ENCODE measurements around the gene BCL2. TPM values are rescaled to one million over a fixed set of nuclear protein-coding genes. Genes with fewer than 3 reads are reported as not detected.

The BCL2 gene
- total and polyA plus RNA-seq, 9 of the 15 experiments (the other 6 are each of a cell fraction or from before 2014, with no cell fraction given): 0.10 to 1.1 (median 0.65) TPM

GRCh38 chr18:63150942-63151421, 168.6 kb downstream of the BCL2 start (continued):
- no peak for TF ChIP-seq GTF3C2 (IDR thresholded peaks at IDR 0.05; ENCODE audit: borderline replicate concordance, extremely low read depth, insufficient read length)
- TF ChIP-seq SP1 (CRISPR knock-in tag; IDR thresholded peaks at IDR 0.05): no peak
- no peak for TF ChIP-seq SP2 (IDR thresholded peaks at IDR 0.05; ENCODE audit: extremely low read depth, low read depth, low read length, poor library complexity, severe bottlenecking)
- no peak for TF ChIP-seq DACH1 (IDR thresholded peaks at IDR 0.05; ENCODE audit: partially characterized antibody)

GRCh38 chr18:63150326-63150725, 169.2 kb downstream of the BCL2 start:
- DNase-seq (ENCODE audit: extremely low read depth in 1 of 4, low spot score in 3 of 4): no peak
- Histone ChIP-seq H3K9me1 (ENCODE audit: control insufficient read depth, insufficient read depth, low read length) (no peaks in the 10 kb centered on the region), H4K20me1 (replicated peaks; ENCODE audit: control insufficient read depth, insufficient read depth, low read length) (no peaks in the 10 kb centered on the region), H3K4me1 (replicated peaks in 1 of 2; ENCODE audit: control insufficient read depth in 2 of 2, insufficient read depth in 2 of 2, low read length in 2 of 2) (no peaks in the 10 kb centered on the region; a peak in 1 of 5 replicates), H2AFZ (ENCODE audit: low read depth, low read length) (no peak overlapping the region), H3K36me3 (ENCODE audit: control insufficient read depth, insufficient read depth, low read length) (no peaks in the 10 kb centered on the region), H3K27ac (ENCODE audit: extremely low read depth, low read depth, low read length) (no peak overlapping the region), H3K27me3 (ENCODE audit: control insufficient read depth in 2 of 2, insufficient read depth in 2 of 2, low read length in 2 of 2) (peaks cover 10 to 20% of the 10 kb centered on the region in 2 experiments; a peak in 3 of 5 replicates), H3K9ac (ENCODE audit: insufficient read depth in 1 of 2, low read depth in 2 of 2, low read length in 2 of 2) (no peak overlapping the region), H3K4me3 (no peak overlapping the region), H3K4me2 (ENCODE audit: insufficient read depth, low read length) (no peak overlapping the region), H3K79me2 (ENCODE audit: control insufficient read depth, insufficient read depth, low read length) (no peaks in the 10 kb centered on the region), H3K9me3 (replicated peaks; ENCODE audit: control insufficient read depth, insufficient read depth, low read depth, low read length) (no peaks in the 10 kb centered on the region)
- FAIRE-seq: no peak
- ChIA-PET CTCF (ENCODE audit: low intra/inter-chr PET ratio) (no interaction called here), POLR2A (no interaction called here)
- BruUV-seq (replicated peaks): no TSS peak
- intact Hi-C loops (cut with micrococcal nuclease): loop anchor here (10.0 kb wide), 1 partner anchor 126 kb away; no protein-coding TSS in a partner anchor
- no peak for ATAC-seq
- 0% methylated on average over 8 of the region's 8 CpGs for WGBS (ENCODE audit: insufficient coverage, low coverage, missing lambda C conversion rate)
- in situ Hi-C loops (cut with MboI): no loop called here
- TF ChIP-seq FOXP1 (CRISPR knock-in tag; IDR thresholded peaks at IDR 0.05) (no peak), SFPQ (IDR thresholded peaks at IDR 0.05; ENCODE audit: low read depth, low read length) (no peak), ESRRA (IDR thresholded peaks at IDR 0.05; ENCODE audit: borderline replicate concordance, low read depth) (no peak), ZNF280B (CRISPR knock-in tag; IDR thresholded peaks at IDR 0.05) (no peak), ARID3A (IDR thresholded peaks at IDR 0.05; ENCODE audit: borderline replicate concordance, low read depth, low read length) (no peak), SAFB (IDR thresholded peaks at IDR 0.05; ENCODE audit: borderline replicate concordance, low read depth, low read length) (no peak), TCF3 (CRISPR knock-in tag; IDR thresholded peaks at IDR 0.05) (no peak), MTA3 (IDR thresholded peaks at IDR 0.05; ENCODE audit: borderline replicate concordance) (no peak)

Data from K562 (cell line).